ENCODE measurements around the gene RTF2. TPM values are rescaled to one million over a fixed set of nuclear protein-coding genes. Genes with fewer than 3 reads are reported as not detected.

RTF2 gene
- total RNA-seq, 1 experiment from 2014 or later: 99.1 TPM

- POLR2A ChIA-PET (ENCODE audit: low non-redundant PET): no interaction called here
Measured at GRCh38 chr20:56445540-56445939, 22.9 kb upstream of the RTF2 start.

GRCh38 chr20:56447227-56447626 is 21.2 kb upstream of the RTF2 start:
- Histone ChIP-seq H3K36me3 (ENCODE audit: insufficient read depth, low read length, poor library complexity, severe bottlenecking) (no peaks in the 10 kb centered on the region), H3K27ac (ENCODE audit: low read depth, low read length, poor library complexity, severe bottlenecking) (no peak overlapping the region), H3K4me1 (ENCODE audit: insufficient read depth, low read length, poor library complexity, severe bottlenecking) (no peaks in the 10 kb centered on the region), H3K9me3 (ENCODE audit: low read depth, low read length, poor library complexity, severe bottlenecking) (no peaks in the 10 kb centered on the region), H3K4me3 (ENCODE audit: low read depth, low read length, poor library complexity, severe bottlenecking) (no peak overlapping the region), H3K27me3 (replicated peaks; ENCODE audit: insufficient read depth, low read depth, low read length, poor library complexity) (no peaks in the 10 kb centered on the region)
- TF ChIP-seq CTCF (conservative IDR thresholded peaks at IDR 0.05; ENCODE audit: low read depth, low read length) (no peak), EZH2 (IDR thresholded peaks at IDR 0.05; ENCODE audit: borderline replicate concordance, low read depth, low read length, poor library complexity, severe bottlenecking) (no peak)
- POLR2A ChIA-PET (ENCODE audit: low non-redundant PET): no interaction called here
- no peak for DNase-seq (ENCODE audit: low spot score)
- no TSS peak for BruUV-seq (replicated peaks)
- CTCF ChIA-PET: no interaction called here
- intact Hi-C loops (cut with micrococcal nuclease; ENCODE audit: unreplicated experiment): no loop called here

More at GRCh38 chr20:56445540-56445939, 22.9 kb upstream of the RTF2 start:
- DNase-seq (ENCODE audit: low spot score): no peak
- CTCF ChIA-PET: no interaction called here
- TF ChIP-seq CTCF (conservative IDR thresholded peaks at IDR 0.05; ENCODE audit: low read depth, low read length): no peak
- TF ChIP-seq EZH2 (IDR thresholded peaks at IDR 0.05; ENCODE audit: borderline replicate concordance, low read depth, low read length, poor library complexity, severe bottlenecking): no peak
- no peak overlapping the region for H3K27ac ChIP-seq (ENCODE audit: low read depth, low read length, poor library complexity, severe bottlenecking)
- no peaks in the 10 kb centered on the region for H3K4me1 ChIP-seq (ENCODE audit: insufficient read depth, low read length, poor library complexity, severe bottlenecking)
- no peaks in the 10 kb centered on the region for H3K9me3 ChIP-seq (ENCODE audit: low read depth, low read length, poor library complexity, severe bottlenecking)
- no peak overlapping the region for H3K4me3 ChIP-seq (ENCODE audit: low read depth, low read length, poor library complexity, severe bottlenecking)
- H3K27me3 ChIP-seq (replicated peaks; ENCODE audit: insufficient read depth, low read depth, low read length, poor library complexity): no peaks in the 10 kb centered on the region
- BruUV-seq (replicated peaks): no TSS peak
- intact Hi-C loops (cut with micrococcal nuclease; ENCODE audit: unreplicated experiment): no loop called here
- H3K36me3 ChIP-seq (ENCODE audit: insufficient read depth, low read length, poor library complexity, severe bottlenecking): no peaks in the 10 kb centered on the region

- H3K9me3 ChIP-seq (ENCODE audit: low read depth, low read length, poor library complexity, severe bottlenecking): no peaks in the 10 kb centered on the region
- POLR2A ChIA-PET (ENCODE audit: low non-redundant PET): no interaction called here
- DNase-seq (ENCODE audit: low spot score): no peak
- H3K4me1 ChIP-seq (ENCODE audit: insufficient read depth, low read length, poor library complexity, severe bottlenecking): no peaks in the 10 kb centered on the region
- intact Hi-C loops (cut with micrococcal nuclease; ENCODE audit: unreplicated experiment): no loop called here
- H3K4me3 ChIP-seq (ENCODE audit: low read depth, low read length, poor library complexity, severe bottlenecking): no peak overlapping the region
- H3K27ac ChIP-seq (ENCODE audit: low read depth, low read length, poor library complexity, severe bottlenecking): no peak overlapping the region
- no peak for TF ChIP-seq CTCF (conservative IDR thresholded peaks at IDR 0.05; ENCODE audit: low read depth, low read length)
- TF ChIP-seq EZH2 (IDR thresholded peaks at IDR 0.05; ENCODE audit: borderline replicate concordance, low read depth, low read length, poor library complexity, severe bottlenecking): no peak
- H3K27me3 ChIP-seq (replicated peaks; ENCODE audit: insufficient read depth, low read depth, low read length, poor library complexity): no peaks in the 10 kb centered on the region
- CTCF ChIA-PET: no interaction called here
- H3K36me3 ChIP-seq (ENCODE audit: insufficient read depth, low read length, poor library complexity, severe bottlenecking): no peaks in the 10 kb centered on the region
- BruUV-seq (replicated peaks): no TSS peak
Measured at GRCh38 chr20:56449459-56449858, 19.0 kb upstream of the RTF2 start.
